OCI-LY1 (cell line): Measurements from ENCODE around the gene TMEM11.

ENCODE experiments used
- CTCF ChIP-seq: fragments of 200-600 bp; sonication (generic), shearing (Covaris generic); IDR thresholded peaks from 2 replicates; pipeline ENCODE4 v1.5.1; 2017; ENCODE audit warnings: mild to moderate bottlenecking, antibody characterized with exemption, low read length, moderate library complexity, mixed read lengths
- EZH2 ChIP-seq: fragments of 200-600 bp; sonication (generic), shearing (Covaris generic); IDR thresholded peaks from 2 replicates; pipeline ENCODE4 v1.8.0; 2017; ENCODE audit warnings: borderline replicate concordance, mixed run types, mild to moderate bottlenecking, antibody characterized with exemption, low read length, moderate library complexity, mixed read lengths

DNA sequence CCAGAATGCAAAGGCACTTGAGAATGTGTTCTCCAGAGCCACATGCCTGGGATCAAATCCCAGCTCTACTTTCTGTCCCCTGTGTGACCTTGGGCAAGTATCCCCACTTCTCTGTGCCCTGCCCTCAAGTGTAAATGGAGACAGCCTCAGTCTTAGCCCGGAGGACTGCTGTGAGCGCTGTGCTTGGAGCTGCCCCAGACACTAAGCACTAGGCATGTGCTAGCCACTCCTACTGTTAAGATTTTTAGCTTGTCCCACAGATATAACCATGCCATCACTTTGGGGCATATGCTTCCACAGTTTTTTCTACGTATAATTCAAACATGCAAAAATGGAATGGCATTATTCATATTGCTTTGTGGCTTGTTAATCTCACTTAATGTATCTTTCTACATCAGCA, 29.4 kb downstream of the TMEM11 start:
- no peak for TF ChIP-seq CTCF
- no peak for TF ChIP-seq EZH2
